Measurements from ENCODE around the gene MIER1.

- TF ChIP-seq CTCF (IDR thresholded peaks at IDR 0.05), result no peak
- no peak for TF ChIP-seq EZH2 (IDR thresholded peaks at IDR 0.05)
- TF ChIP-seq EZH2phosphoT487 (IDR thresholded peaks at IDR 0.05), result no peak
Measured at GRCh38 chr1:66925558-66925910, 744 bp downstream of the MIER1 start.

Measured in neural progenitor cell (in vitro differentiated cells).